ENCODE measurements around the gene SLC13A2. TPM values are rescaled to one million over a fixed set of nuclear protein-coding genes. Genes with fewer than 3 reads are reported as not detected.

SLC13A2 gene
- total RNA-seq, 1 donor from 2014 or later, result not detected

GRCh38 chr17:28474111-28474531 lies 677 bp downstream of the SLC13A2 start:
- TF ChIP-seq EZH2 (IDR thresholded peaks at IDR 0.05; ENCODE audit: insufficient read depth, low read length) (no peak), CTCF (IDR thresholded peaks at IDR 0.05; ENCODE audit: insufficient read depth, low read depth, low read length) (no peak)
- no peak overlapping the region for H2AFZ ChIP-seq (ENCODE audit: low read depth, low read length)
- Mint-ChIP-seq H3K4me1 (ENCODE audit: low read depth, unreplicated experiment) (peaks cover 14% of the 10 kb centered on the region), H3K4me3 (ENCODE audit: unreplicated experiment) (no peak overlapping the region), H3K36me3 (ENCODE audit: low read depth, unreplicated experiment) (peaks cover 3% of the 10 kb centered on the region), H3K27me3 (ENCODE audit: low read depth, unreplicated experiment) (peaks cover 47% of the 10 kb centered on the region), H3K9me3 (ENCODE audit: unreplicated experiment) (peaks cover 2% of the 10 kb centered on the region), H3K27ac (ENCODE audit: unreplicated experiment) (no peak overlapping the region)
- no peaks in the 10 kb centered on the region for H3K79me2 ChIP-seq (ENCODE audit: insufficient read depth, low read length)
- no peaks in the 10 kb centered on the region for H3K36me3 ChIP-seq (ENCODE audit: insufficient read depth, low read length)
- no peaks in the 10 kb centered on the region for H3K4me1 ChIP-seq (ENCODE audit: insufficient read depth, low read length)
- H3K9me3 ChIP-seq (ENCODE audit: insufficient read depth, low read depth, low read length), result no peaks in the 10 kb centered on the region
- no peak overlapping the region for H3K4me3 ChIP-seq (ENCODE audit: insufficient read depth, low read depth, low read length)
- H3K27ac ChIP-seq (ENCODE audit: low read depth, low read length), result no peak overlapping the region
- H3K9ac ChIP-seq (ENCODE audit: low read length), result no peak overlapping the region
- DNase-seq (ENCODE audit: low read depth), result no peak
- FAIRE-seq, result no peak
- no peak overlapping the region for H3K4me2 ChIP-seq (ENCODE audit: low read length)
- H4K20me1 ChIP-seq (ENCODE audit: insufficient read depth, low read length), result no peaks in the 10 kb centered on the region
- peaks cover 30% of the 10 kb centered on the region for H3K27me3 ChIP-seq (ENCODE audit: insufficient read depth, low read length)

- peaks cover 41% of the 10 kb centered on the region for H3K27me3 Mint-ChIP-seq (ENCODE audit: low read depth, unreplicated experiment)
- H3K36me3 Mint-ChIP-seq (ENCODE audit: low read depth, unreplicated experiment), result peaks cover 3% of the 10 kb centered on the region
- Histone ChIP-seq H2AFZ (ENCODE audit: low read depth, low read length) (no peak overlapping the region), H3K79me2 (ENCODE audit: insufficient read depth, low read length) (no peaks in the 10 kb centered on the region), H3K4me1 (ENCODE audit: insufficient read depth, low read length) (no peaks in the 10 kb centered on the region), H3K27me3 (ENCODE audit: insufficient read depth, low read length) (peaks cover 25% of the 10 kb centered on the region), H3K36me3 (ENCODE audit: insufficient read depth, low read length) (no peaks in the 10 kb centered on the region), H3K9me3 (ENCODE audit: insufficient read depth, low read depth, low read length) (no peaks in the 10 kb centered on the region), H3K4me2 (ENCODE audit: low read length) (no peak overlapping the region), H4K20me1 (ENCODE audit: insufficient read depth, low read length) (no peaks in the 10 kb centered on the region), H3K4me3 (ENCODE audit: insufficient read depth, low read depth, low read length) (no peak overlapping the region), H3K9ac (ENCODE audit: low read length) (no peak overlapping the region), H3K27ac (ENCODE audit: low read depth, low read length) (no peak overlapping the region)
- peaks cover 14% of the 10 kb centered on the region for H3K4me1 Mint-ChIP-seq (ENCODE audit: low read depth, unreplicated experiment)
- no peak overlapping the region for H3K4me3 Mint-ChIP-seq (ENCODE audit: unreplicated experiment)
- H3K27ac Mint-ChIP-seq (ENCODE audit: unreplicated experiment), result no peak overlapping the region
- TF ChIP-seq CTCF (IDR thresholded peaks at IDR 0.05; ENCODE audit: insufficient read depth, low read depth, low read length) (no peak), EZH2 (IDR thresholded peaks at IDR 0.05; ENCODE audit: insufficient read depth, low read length) (no peak)
- DNase-seq (ENCODE audit: low read depth) (no peak), FAIRE-seq (no peak)
- peaks cover 2% of the 10 kb centered on the region for H3K9me3 Mint-ChIP-seq (ENCODE audit: unreplicated experiment)
Observed at GRCh38 chr17:28475151-28475900, 1.9 kb downstream of the SLC13A2 start.

Data from astrocyte (in vitro differentiated cells and primary cell).